OCI-LY3 (cell line): Measurements from ENCODE around the gene ROCK2.

Source experiments
- H2AFZ ChIP-seq: fragments of 200-600, 300-600 bp; shearing (Covaris generic); 2 replicates; pipeline ENCODE4 v1.6.0; 2014; ENCODE audit warnings: antibody characterized with exemption, low read depth, low read length
- H3K27ac ChIP-seq: fragments of 200-600, 300-600 bp; sonication (generic); 2 replicates; pipeline ENCODE4 v1.5.1; 2014; ENCODE audit warnings: mild to moderate bottlenecking, low read length, moderate library complexity, mixed read lengths
- H3K27me3 ChIP-seq: fragments of 200-600, 300-600 bp; sonication (generic); 2 replicates; pipeline ENCODE4 v1.6.1; 2014; ENCODE audit warnings: low read depth, low read length, mixed read lengths
- H3K36me3 ChIP-seq: fragments of 200-600, 300-600 bp; sonication (generic); replicated peaks from 2 replicates; pipeline ENCODE3; 2014; ENCODE audit warnings: low read depth, low read length, mixed read lengths
- H3K4me1 ChIP-seq: fragments of 300-600, 200-600 bp; sonication (generic); 2 replicates; pipeline ENCODE4 v1.6.1; 2014; ENCODE audit warnings: low read length, mixed read lengths
- H3K4me2 ChIP-seq: fragments of 200-600, 300-600 bp; sonication (generic); 2 replicates; pipeline ENCODE4 v1.6.1; 2014; ENCODE audit warnings: low read length, mixed read lengths
- H3K4me3 ChIP-seq: fragments of 300-600, 200-600 bp; sonication (generic); 2 replicates; pipeline ENCODE4 v1.5.1; 2014; ENCODE audit warnings: antibody characterized with exemption, mild to moderate bottlenecking, low read length, moderate library complexity
- H3K79me2 ChIP-seq: fragments of 300-600, 200-600 bp; shearing (Covaris generic); 2 replicates; pipeline ENCODE4 v1.6.1; 2014; ENCODE audit warnings: mild to moderate bottlenecking, low read length, mixed read lengths
- H3K9ac ChIP-seq: fragments of 300-600, 200-600 bp; shearing (Covaris generic); 2 replicates; pipeline ENCODE4 v1.6.0; 2014; ENCODE audit warnings: mild to moderate bottlenecking, low read length, moderate library complexity
- H3K9me3 ChIP-seq: fragments of 200-600, 300-600 bp; shearing (Covaris generic); 2 replicates; pipeline ENCODE4 v1.6.1; 2014; ENCODE audit warnings: low read length, mixed read lengths; ENCODE audit not compliant: insufficient read depth
- H4K20me1 ChIP-seq: fragments of 200-600, 300-600 bp; sonication (generic); 2 replicates; pipeline ENCODE4 v1.6.1; 2016; ENCODE audit warnings: low read length, mixed read lengths; ENCODE audit not compliant: insufficient read depth
- CTCF ChIP-seq: fragments of 200-600, 300-600 bp; sonication (generic); IDR thresholded peaks from 2 replicates; pipeline ENCODE4 v1.5.1; 2014; ENCODE audit warnings: antibody characterized with exemption, low read length, low read depth
- EZH2phosphoT487 ChIP-seq: fragments of 200-600 bp; shearing (Covaris generic); IDR thresholded peaks from 2 replicates; pipeline ENCODE4 v1.6.1; 2018; ENCODE audit warnings: antibody characterized with exemption, mixed run types, low read depth

ROCK2 gene

GRCh38 chr2:11347403-11347959, 3.0 kb upstream of the ROCK2 start:
- H3K4me2 ChIP-seq: no peak overlapping the region
- peaks cover 5% of the 10 kb centered on the region for H3K4me1 ChIP-seq

GRCh38 chr2:11346023-11346482, 1.6 kb upstream of the ROCK2 start:
- Histone ChIP-seq H3K9me3 (no peaks in the 10 kb centered on the region), H3K36me3 (no peaks in the 10 kb centered on the region), H3K27ac (no peak overlapping the region), H2AFZ (no peak overlapping the region), H3K4me3 (no peak overlapping the region), H3K79me2 (peaks cover 31% of the 10 kb centered on the region), H3K9ac (no peak overlapping the region), H3K4me2 (no peak overlapping the region), H4K20me1 (peaks cover 20% of the 10 kb centered on the region), H3K27me3 (peaks cover 22% of the 10 kb centered on the region), H3K4me1 (peaks cover 11% of the 10 kb centered on the region)
- no peak for TF ChIP-seq CTCF
- TF ChIP-seq EZH2phosphoT487: no peak

More at GRCh38 chr2:11347403-11347959, 3.0 kb upstream of the ROCK2 start:
- Histone ChIP-seq H3K9ac (no peak overlapping the region), H2AFZ (no peak overlapping the region), H3K36me3 (no peaks in the 10 kb centered on the region), H4K20me1 (peaks cover 12% of the 10 kb centered on the region), H3K79me2 (peaks cover 17% of the 10 kb centered on the region), H3K27me3 (peaks cover 22% of the 10 kb centered on the region), H3K4me3 (no peak overlapping the region), H3K27ac (no peak overlapping the region), H3K9me3 (no peaks in the 10 kb centered on the region)
- TF ChIP-seq CTCF (no peak), EZH2phosphoT487 (no peak)

- Histone ChIP-seq H3K27ac (peak overlapping the region; percentile 57), H3K9ac (peak overlapping the region; percentile 91), H3K4me3 (peak overlapping the region; percentile 93), H3K4me2 (peak overlapping the region; percentile 81), H3K79me2 (peaks cover 39% of the 10 kb centered on the region), H4K20me1 (peaks cover 28% of the 10 kb centered on the region), H3K36me3 (no peaks in the 10 kb centered on the region), H3K4me1 (peaks cover 11% of the 10 kb centered on the region), H3K9me3 (no peaks in the 10 kb centered on the region), H3K27me3 (peaks cover 17% of the 10 kb centered on the region), H2AFZ (peak overlapping the region; percentile 81)
- TF ChIP-seq CTCF: no peak
- no peak for TF ChIP-seq EZH2phosphoT487
Observed at GRCh38 chr2:11344956-11345677, 681 bp upstream of the ROCK2 start.

- Histone ChIP-seq H3K4me2 (peak overlapping the region; percentile 89), H3K27me3 (peaks cover 6% of the 10 kb centered on the region; the same call in 1 of the 2 replicates), H3K36me3 (no peaks in the 10 kb centered on the region), H3K9me3 (no peaks in the 10 kb centered on the region), H3K9ac (peak overlapping the region; percentile 91), H4K20me1 (peaks cover 39% of the 10 kb centered on the region), H3K4me1 (peaks cover 20% of the 10 kb centered on the region), H3K27ac (peak overlapping the region; percentile 47), H3K4me3 (peak overlapping the region; percentile 93), H3K79me2 (peaks cover 53% of the 10 kb centered on the region), H2AFZ (peak overlapping the region; percentile 36)
- no peak for TF ChIP-seq CTCF
- TF ChIP-seq EZH2phosphoT487: no peak
Observed at GRCh38 chr2:11343650-11344341, 640 bp downstream of the ROCK2 start.
